HEK293 (cell line): Measurements from ENCODE around the gene FASN.

Experiments used
- CTCF ChIP-seq: fragments of 450-650 bp; formaldehyde crosslinking; IDR thresholded peaks from 2 replicates; pipeline ENCODE4 v1.5.1; 2016; ENCODE audit warnings: missing biosample characterization, missing genetic modification characterization
- KLF16 ChIP-seq: fragments of 450-650 bp; formaldehyde crosslinking; IDR thresholded peaks from 2 replicates; pipeline ENCODE4 v1.5.1; 2017; ENCODE audit warnings: missing biosample characterization, missing genetic modification characterization
- OSR2 ChIP-seq: fragments of 450-650 bp; formaldehyde crosslinking; IDR thresholded peaks from 2 replicates; pipeline ENCODE4 v1.5.1; 2016; ENCODE audit warnings: missing biosample characterization, missing genetic modification characterization
- PRDM4 ChIP-seq: fragments of 450-650 bp; formaldehyde crosslinking; IDR thresholded peaks from 2 replicates; pipeline ENCODE4 v1.5.1; 2017; ENCODE audit warnings: missing biosample characterization, missing genetic modification characterization
- ZNF24 ChIP-seq: fragments of 450-650 bp; formaldehyde crosslinking; IDR thresholded peaks from 2 replicates; pipeline ENCODE4 v1.5.1; 2016; ENCODE audit warnings: missing biosample characterization, missing genetic modification characterization
- ZNF274 ChIP-seq, 2 experiments: fragments of 200-500 bp in 1 of 2; fragments of 450-650 bp in 1 of 2; sonication (Bioruptor generic) in 1 of 2; formaldehyde crosslinking in 1 of 2; IDR thresholded peaks; 2 replicates each; pipeline versions ENCODE4 v1.5.1 to v1.6.1; 2014 to 2016; ENCODE audit warnings: borderline replicate concordance in 1 of 2, inconsistent platforms in 1 of 2, low read length in 1 of 2, missing biosample characterization in 1 of 2, missing genetic modification characterization in 1 of 2
- ZNF280D ChIP-seq: fragments of 450-650 bp; formaldehyde crosslinking; IDR thresholded peaks from 2 replicates; pipeline ENCODE4 v1.5.1; 2016; ENCODE audit warnings: missing biosample characterization, missing genetic modification characterization
- ZNF426 ChIP-seq: fragments of 450-650 bp; formaldehyde crosslinking; IDR thresholded peaks from 2 replicates; pipeline ENCODE4 v1.5.1; 2017; ENCODE audit warnings: missing biosample characterization, missing genetic modification characterization, mild to moderate bottlenecking, inconsistent platforms, moderate library complexity
- ZNF561 ChIP-seq: fragments of 450-650 bp; IDR thresholded peaks from 2 replicates; pipeline ENCODE4 v1.5.1; 2018; ENCODE audit warnings: missing biosample characterization, missing genetic modification characterization, borderline replicate concordance
- ZNF792 ChIP-seq: fragments of 450-650 bp; formaldehyde crosslinking; IDR thresholded peaks from 2 replicates; pipeline ENCODE4 v1.5.1; 2016; ENCODE audit warnings: missing biosample characterization, missing genetic modification characterization

- no peak for TF ChIP-seq CTCF
- TF ChIP-seq ZNF280D (tag by site-specific recombination) = no peak
- TF ChIP-seq ZNF24 (tag by site-specific recombination) = no peak
- TF ChIP-seq KLF16 (tag by site-specific recombination) = no peak
- TF ChIP-seq OSR2 (tag by site-specific recombination) = no peak
- TF ChIP-seq ZNF561 (tag by site-specific recombination) = no peak
- TF ChIP-seq PRDM4 (tag by site-specific recombination) = no peak
- no peak for TF ChIP-seq ZNF792 (tag by site-specific recombination)
- no peak for TF ChIP-seq ZNF274 (IDR thresholded peaks at IDR 0.05; ENCODE audit: low read length)
- no peak for TF ChIP-seq ZNF274 (tag by site-specific recombination; IDR thresholded peaks at IDR 0.05; ENCODE audit: borderline replicate concordance)
- no peak for TF ChIP-seq ZNF426 (tag by site-specific recombination)
Measured at GRCh38 chr17:82033359-82034085, 64.5 kb downstream of the FASN start.
